Putamen (tissue), 1 donor: ENCODE measurements around the gene TNRC6B.

Experiments used
- DNase-seq: peaks from one replicate; pipeline ENCODE4 v3.0.0-alpha.2; 2016; ENCODE audit warnings: low spot score

The TNRC6B gene

GRCh38 chr22:40240686-40241085 is 63.0 kb downstream of the TNRC6B start:
- DNase-seq = no peak

DNA sequence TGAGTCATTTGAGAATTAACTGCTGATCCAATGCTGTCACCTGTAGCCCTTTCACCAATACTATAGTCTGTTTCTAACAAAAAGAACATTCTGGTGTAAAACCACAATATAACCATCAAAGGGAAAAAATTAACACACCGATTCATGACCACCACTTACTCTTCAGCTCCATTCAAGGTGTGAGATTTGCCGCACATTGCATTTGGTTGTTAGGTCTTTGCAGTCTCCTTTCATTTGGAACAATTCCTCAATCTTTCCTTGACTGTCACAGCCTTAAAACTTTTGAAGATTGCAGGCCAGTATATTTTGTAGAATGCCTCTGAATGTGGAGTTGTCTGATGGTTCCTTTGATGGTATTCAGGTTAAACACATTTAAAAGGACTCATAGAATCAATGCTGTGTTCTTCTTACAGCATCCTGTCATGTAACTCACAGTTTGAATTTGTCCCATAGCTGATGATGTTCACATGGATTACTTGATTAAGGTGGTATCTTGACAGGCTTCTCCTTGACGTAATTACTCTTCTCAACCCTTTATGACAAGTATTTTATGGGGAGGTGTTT is 63.6 kb downstream of the TNRC6B start:
- DNase-seq = no peak

GRCh38 chr22:40243891-40244290 is 66.2 kb downstream of the TNRC6B start:
- DNase-seq = no peak

DNA sequence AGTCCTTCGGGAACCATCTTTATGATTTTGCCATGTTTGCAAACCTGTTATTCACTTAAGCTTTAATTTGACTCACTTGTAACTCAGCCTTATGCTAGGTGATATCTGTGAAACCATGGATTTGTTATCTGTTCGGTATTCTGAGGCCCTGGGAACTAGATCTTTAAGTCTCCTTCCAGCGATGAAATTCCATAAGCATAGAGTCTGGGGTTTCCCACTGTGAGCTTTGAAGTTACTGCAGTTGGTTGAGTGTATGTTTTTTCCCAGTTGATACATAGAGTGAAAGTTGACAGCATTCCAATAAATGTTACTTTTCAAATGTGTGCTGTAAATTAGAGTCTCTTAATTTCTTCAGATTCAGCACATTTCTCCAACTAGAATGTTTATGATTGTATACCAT is 66.9 kb downstream of the TNRC6B start:
- no peak for DNase-seq

- DNase-seq = no peak
Measured at GRCh38 chr22:40247976-40248375, 70.3 kb downstream of the TNRC6B start.

- DNase-seq = no peak
Measured at GRCh38 chr22:40249286-40249685, 71.6 kb downstream of the TNRC6B start.

- DNase-seq = no peak
Measured at GRCh38 chr22:40250608-40251007, 72.9 kb downstream of the TNRC6B start.

GRCh38 chr22:40251106-40251505 is 73.4 kb downstream of the TNRC6B start:
- no peak for DNase-seq

DNA sequence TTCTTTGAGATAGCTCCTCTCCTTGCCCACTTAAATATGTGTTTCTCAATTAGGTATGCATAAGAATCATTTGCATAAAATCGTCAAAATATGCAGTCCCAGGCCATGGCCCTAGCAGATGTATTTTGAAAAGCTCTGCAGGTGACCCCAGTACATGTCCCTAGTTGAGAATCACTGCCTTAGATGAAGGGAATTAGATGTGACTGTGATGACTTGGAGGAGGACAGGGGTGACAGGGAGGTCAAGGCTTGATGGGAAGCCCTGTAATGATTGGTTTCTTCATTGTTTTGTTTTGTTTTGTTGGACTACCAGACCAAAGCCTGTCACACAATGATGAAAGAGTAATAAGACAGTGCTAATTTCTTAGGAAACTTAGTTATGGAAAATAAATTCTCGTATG is 74.4 kb downstream of the TNRC6B start:
- DNase-seq = no peak

DNA sequence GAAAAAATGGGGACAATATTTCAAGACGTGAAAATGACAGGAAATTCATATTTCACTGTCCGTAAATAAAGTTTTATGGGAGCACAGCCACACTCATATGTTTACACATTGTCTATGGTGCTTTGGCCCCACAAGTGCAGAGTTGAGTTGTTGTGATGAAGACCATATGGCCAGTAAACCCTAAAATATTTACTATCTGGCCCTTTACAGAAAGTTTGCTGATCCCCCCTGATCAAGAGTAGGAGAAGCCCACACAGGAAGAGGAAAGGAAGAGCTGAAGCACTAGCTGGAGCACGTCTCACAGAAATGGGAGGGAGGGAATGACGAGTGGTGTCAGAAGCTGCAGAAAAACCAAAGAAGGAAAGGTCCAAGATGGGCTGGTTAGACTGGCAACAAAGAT is 78.8 kb downstream of the TNRC6B start:
- DNase-seq = no peak

DNA sequence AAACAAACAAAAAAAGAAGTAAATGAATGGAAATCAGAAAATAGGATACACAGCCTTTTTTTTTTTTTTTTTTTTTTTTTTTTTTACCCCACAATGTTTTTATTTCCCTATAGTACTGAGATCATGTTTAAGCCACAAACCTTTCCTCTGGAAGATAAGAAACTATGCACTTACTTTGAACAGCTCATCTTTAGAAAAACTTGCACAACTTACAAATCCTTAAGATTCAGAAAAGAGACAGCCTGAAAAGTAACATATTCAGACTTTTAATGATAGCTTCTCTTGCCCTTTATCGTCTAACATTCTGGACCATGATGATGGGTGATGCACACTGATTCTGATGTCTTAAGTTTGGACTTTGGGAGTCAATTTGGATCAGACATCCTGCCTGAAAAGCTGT is 80.3 kb downstream of the TNRC6B start:
- no peak for DNase-seq

- no peak for DNase-seq
Measured at GRCh38 chr22:40258501-40258915, 80.8 kb downstream of the TNRC6B start.

DNA sequence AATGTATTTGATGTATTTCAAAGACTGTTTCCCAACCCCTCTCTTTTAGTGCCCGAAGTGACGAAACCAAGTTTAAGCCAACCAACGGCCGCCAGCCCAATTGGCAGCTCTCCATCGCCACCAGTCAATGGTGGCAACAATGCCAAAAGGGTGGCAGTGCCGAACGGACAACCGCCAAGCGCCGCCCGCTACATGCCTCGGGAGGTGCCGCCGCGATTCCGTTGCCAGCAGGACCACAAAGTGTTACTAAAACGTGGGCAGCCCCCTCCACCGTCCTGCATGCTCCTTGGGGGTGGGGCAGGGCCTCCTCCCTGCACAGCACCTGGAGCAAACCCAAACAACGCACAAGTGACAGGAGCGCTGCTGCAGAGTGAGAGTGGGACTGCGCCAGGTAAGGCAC is 84.1 kb downstream of the TNRC6B start:
- peak; percentile 30 for DNase-seq

DNA sequence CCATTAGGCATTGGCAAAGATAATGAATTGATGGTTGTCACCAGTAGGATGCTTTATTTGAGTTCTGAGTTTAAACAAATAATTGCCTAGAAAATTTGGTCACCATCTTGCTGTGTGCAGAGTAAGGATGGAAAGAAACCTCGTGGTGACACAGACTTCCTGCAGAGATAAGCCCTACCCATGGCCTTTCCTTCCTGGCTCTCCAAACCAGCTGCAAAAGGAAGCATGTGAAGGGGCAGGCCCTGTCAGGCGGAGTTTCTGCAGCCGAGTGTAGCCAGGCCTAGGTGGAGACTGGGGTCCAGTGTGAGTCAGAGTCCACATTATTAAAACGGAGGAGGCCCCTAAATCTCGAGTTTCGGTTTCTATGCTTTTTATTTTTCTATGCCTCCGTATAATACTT is 85.5 kb downstream of the TNRC6B start:
- DNase-seq = no peak

DNA sequence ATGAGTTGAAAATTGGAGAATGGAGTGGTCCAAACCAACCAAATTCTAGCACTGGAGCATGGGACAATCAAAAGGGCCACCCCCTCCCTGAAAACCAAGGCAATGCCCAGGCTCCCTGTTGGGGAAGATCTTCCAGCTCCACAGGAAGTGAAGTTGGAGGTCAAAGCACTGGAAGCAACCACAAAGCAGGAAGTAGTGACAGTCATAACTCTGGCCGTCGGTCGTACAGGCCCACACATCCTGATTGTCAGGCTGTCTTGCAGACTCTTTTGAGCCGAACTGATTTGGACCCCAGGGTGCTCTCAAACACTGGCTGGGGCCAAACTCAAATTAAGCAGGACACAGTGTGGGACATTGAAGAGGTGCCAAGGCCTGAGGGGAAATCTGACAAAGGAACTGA is 88.1 kb downstream of the TNRC6B start:
- DNase-seq = no peak

DNA sequence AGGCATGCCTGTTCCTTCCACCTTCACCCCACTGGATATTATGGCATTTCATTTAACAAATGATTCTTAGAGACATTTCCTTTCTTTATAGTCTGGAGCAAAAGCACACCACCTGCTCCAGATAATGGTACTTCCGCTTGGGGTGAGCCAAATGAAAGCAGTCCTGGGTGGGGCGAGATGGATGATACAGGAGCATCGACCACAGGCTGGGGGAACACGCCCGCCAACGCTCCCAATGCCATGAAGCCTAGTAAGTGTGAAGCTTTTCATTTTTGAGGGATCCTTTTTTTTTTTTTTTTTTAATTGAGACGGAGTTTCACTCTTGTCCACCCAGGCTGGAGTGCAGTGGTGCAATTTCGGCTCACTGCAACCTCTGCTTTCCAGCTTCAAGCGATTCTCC is 92.3 kb downstream of the TNRC6B start:
- DNase-seq = no peak

DNA sequence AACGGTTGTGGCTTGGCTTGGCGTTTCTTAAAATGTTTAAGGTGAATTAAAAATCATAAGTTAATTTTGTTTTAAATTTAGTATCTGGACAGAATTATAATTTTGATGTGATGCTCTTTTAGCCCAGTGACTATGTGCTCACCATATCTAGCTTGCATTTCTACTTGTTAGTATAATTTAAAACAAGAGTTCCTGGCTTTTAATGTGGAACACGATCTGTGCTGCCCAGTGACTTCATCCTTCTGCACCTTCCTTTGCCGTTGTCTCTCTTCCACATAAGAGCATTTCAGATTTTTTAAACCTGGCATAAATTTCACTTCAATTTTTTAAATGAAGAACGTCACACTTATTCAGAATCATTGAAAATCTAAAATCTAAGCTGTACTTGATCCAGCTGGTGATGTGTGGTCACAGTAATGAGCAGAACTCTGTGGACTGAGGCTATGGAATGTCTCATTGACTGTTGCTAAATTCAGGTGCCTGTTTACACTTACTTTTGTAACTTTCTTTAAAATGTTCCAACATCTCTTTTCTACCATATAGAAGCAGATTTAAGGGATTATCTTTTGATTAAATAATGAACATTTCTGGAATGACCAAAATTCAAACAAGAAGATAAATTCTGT is 93.1 kb downstream of the TNRC6B start:
- DNase-seq = no peak

DNA sequence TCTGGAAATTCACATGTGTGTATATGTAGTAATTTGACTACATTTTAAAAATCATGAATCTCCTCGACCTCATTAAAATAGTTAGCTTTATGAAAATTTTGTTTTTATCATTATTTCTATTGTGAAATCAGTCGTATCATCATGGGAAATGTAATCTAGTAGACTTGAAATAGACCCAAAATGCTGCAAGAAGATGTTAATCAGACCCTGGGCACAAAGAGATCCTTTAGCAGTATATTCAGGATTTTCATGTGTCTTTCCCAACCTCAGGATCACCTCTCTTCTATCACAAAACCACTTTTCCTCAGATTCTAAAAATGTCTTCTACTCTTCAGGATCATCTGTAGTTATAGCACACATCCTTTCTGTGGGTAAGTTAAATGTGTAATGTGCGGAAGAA is 93.7 kb downstream of the TNRC6B start:
- DNase-seq = no peak

DNA sequence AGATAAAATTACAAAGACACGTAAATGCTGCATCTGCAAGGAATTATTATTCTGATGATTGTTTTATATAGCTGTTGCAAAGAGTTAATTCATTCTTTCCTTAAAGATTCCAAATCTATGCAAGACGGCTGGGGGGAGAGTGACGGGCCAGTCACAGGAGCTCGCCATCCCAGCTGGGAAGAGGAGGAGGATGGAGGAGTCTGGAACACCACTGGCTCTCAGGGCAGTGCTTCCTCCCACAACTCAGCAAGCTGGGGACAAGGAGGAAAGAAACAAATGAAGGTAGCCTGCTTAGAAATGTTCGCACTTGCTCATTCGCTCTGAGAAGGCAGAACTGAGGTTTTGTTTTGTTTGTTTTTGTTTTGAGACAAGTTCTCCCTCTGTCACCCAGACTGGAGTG is 95.6 kb downstream of the TNRC6B start:
- DNase-seq = no peak

GRCh38 chr22:40276996-40277823 is 99.5 kb downstream of the TNRC6B start:
- no peak for DNase-seq

- no peak for DNase-seq
Measured at GRCh38 chr22:40279017-40279416, 101.3 kb downstream of the TNRC6B start.

DNA sequence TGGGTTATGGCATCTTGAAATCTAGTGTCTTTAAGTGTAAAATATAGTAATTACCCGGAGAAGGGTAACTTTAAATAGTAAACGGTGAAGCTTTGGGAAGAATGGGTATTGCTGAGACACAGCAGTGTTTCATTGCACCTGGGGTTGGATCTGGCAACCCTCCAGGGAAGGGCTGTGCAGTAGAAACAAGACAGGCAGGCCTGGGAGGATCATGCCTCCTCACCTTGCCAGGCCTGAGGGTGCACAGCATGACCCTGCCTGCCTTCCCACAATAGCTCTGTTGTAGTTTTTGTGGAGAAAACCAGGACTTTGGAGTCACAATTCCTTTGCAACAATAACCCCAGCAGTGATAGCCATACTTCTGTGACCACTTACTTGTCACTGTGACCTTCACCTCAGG is 104.0 kb downstream of the TNRC6B start:
- no peak for DNase-seq

DNA sequence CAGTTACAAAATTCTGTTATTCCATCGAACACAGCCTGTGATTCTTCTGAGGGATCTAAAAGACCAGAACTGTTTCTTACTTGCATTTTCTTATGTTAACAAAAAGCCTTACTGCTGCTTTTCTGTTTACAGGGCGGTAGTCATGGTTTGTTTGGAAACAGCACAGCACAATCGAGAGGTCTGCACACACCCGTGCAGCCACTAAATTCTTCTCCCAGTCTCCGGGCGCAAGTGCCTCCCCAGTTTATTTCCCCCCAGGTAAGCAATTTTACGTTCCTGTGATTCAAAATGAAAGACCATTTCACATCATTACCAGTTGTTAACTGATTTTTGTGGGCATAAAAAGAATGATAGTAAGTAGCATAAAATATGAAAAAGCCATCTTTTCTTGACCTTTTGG is 107.8 kb downstream of the TNRC6B start:
- no peak for DNase-seq
